H9 (cell line): ENCODE measurements around the gene HIRIP3. TPM values are rescaled to one million over a fixed set of nuclear protein-coding genes. Genes with fewer than 3 reads are reported as not detected.
"Not testable (repeated sequence)": the region's sequence is repeated elsewhere in the genome, so short reads cannot be mapped to it uniquely, and the experiment has no call there.

Experiments
- DNase-seq: peaks from one replicate; pipeline ENCODE4 v3.0.0-alpha.2; 2017
- H2AFZ ChIP-seq: one replicate; pipeline ENCODE4 v1.6.1; 2013; ENCODE audit warnings: mild to moderate bottlenecking, low read length, control low read depth, moderate library complexity
- H2AK5ac ChIP-seq: 2 replicates; pipeline ENCODE4 v1.6.1; 2013; ENCODE audit warnings: low read length, control low read depth, mixed read lengths; ENCODE audit not compliant: insufficient read length
- H2BK120ac ChIP-seq: one replicate; pipeline ENCODE4 v1.6.1; 2013; ENCODE audit warnings: low read depth, mild to moderate bottlenecking, low read length, control low read depth, inconsistent platforms; ENCODE audit not compliant: poor library complexity, severe bottlenecking
- H2BK12ac ChIP-seq: 2 replicates; pipeline ENCODE4 v1.6.1; 2013; ENCODE audit warnings: low read length, control low read depth, mixed read lengths, low read depth; ENCODE audit not compliant: insufficient read length
- H2BK15ac ChIP-seq: 2 replicates; pipeline ENCODE4 v1.6.1; 2013; ENCODE audit warnings: low read depth, low read length, control low read depth
- H2BK20ac ChIP-seq: one replicate; pipeline ENCODE4 v1.6.1; 2013; ENCODE audit warnings: low read depth, mild to moderate bottlenecking, low read length, control low read depth, inconsistent platforms; ENCODE audit not compliant: poor library complexity, severe bottlenecking
- H2BK5ac ChIP-seq: 2 replicates; pipeline ENCODE4 v1.6.1; 2013; ENCODE audit warnings: low read length, control low read depth, mixed read lengths; ENCODE audit not compliant: insufficient read length
- H3K14ac ChIP-seq: 2 replicates; pipeline ENCODE4 v1.6.1; 2013; ENCODE audit warnings: low read length, control low read depth; ENCODE audit not compliant: insufficient read depth
- H3K18ac ChIP-seq: 2 replicates; pipeline ENCODE4 v1.6.1; 2013; ENCODE audit warnings: low read depth, mild to moderate bottlenecking, mixed read lengths, low read length, control low read depth; ENCODE audit not compliant: insufficient read length
- H3K23ac ChIP-seq: 2 replicates; pipeline ENCODE4 v1.6.1; 2013; ENCODE audit warnings: low read length, control low read depth, mixed read lengths, low read depth; ENCODE audit not compliant: insufficient read length
- H3K23me2 ChIP-seq: 2 replicates; pipeline ENCODE4 v1.6.1; 2013; ENCODE audit warnings: low read depth, mild to moderate bottlenecking, mixed read lengths, low read length, control low read depth; ENCODE audit not compliant: insufficient read length, poor library complexity, severe bottlenecking
- H3K27ac ChIP-seq: 2 replicates; pipeline ENCODE4 v1.5.1; 2013; ENCODE audit warnings: low read length, control low read depth, mixed read lengths, low read depth; ENCODE audit not compliant: insufficient read length
- H3K27me3 ChIP-seq: 2 replicates; pipeline ENCODE4 v1.6.1; 2013; ENCODE audit warnings: low read length, control low read depth, inconsistent platforms; ENCODE audit not compliant: insufficient read depth
- H3K4ac ChIP-seq: 2 replicates; pipeline ENCODE4 v1.6.1; 2013; ENCODE audit warnings: low read depth, mild to moderate bottlenecking, control low read depth, inconsistent platforms, low read length, moderate library complexity
- H3K4me1 ChIP-seq: 2 replicates; pipeline ENCODE4 v1.6.1; 2013; ENCODE audit warnings: low read length, control low read depth, inconsistent platforms; ENCODE audit not compliant: insufficient read depth
- H3K4me2 ChIP-seq: 2 replicates; pipeline ENCODE4 v1.6.1; 2013; ENCODE audit warnings: low read length, control low read depth, mixed read lengths; ENCODE audit not compliant: insufficient read length, insufficient read depth
- H3K56ac ChIP-seq: 2 replicates; pipeline ENCODE4 v1.6.1; 2013; ENCODE audit warnings: low read depth, mild to moderate bottlenecking, mixed read lengths, low read length, control low read depth; ENCODE audit not compliant: insufficient read length
- H3K79me1 ChIP-seq: 2 replicates; pipeline ENCODE4 v1.6.1; 2013; ENCODE audit warnings: low read depth, mild to moderate bottlenecking, moderate library complexity, low read length, control low read depth, inconsistent platforms; ENCODE audit not compliant: insufficient read depth, poor library complexity, severe bottlenecking
- H3K79me2 ChIP-seq: 2 replicates; pipeline ENCODE4 v1.6.1; 2013; ENCODE audit warnings: low read length, control low read depth, inconsistent platforms; ENCODE audit not compliant: insufficient read depth
- H3K9ac ChIP-seq: 2 replicates; pipeline ENCODE4 v1.6.1; 2013; ENCODE audit warnings: low read length, control low read depth, mixed read lengths; ENCODE audit not compliant: insufficient read length; ENCODE audit errors: extremely low read depth
- H3K9me3 ChIP-seq: one replicate; pipeline ENCODE4 v1.6.1; 2013; ENCODE audit warnings: low read depth, low read length, inconsistent platforms; ENCODE audit not compliant: control insufficient read depth
- H3T11ph ChIP-seq: one replicate; pipeline ENCODE4 v1.6.1; 2013; ENCODE audit warnings: mild to moderate bottlenecking, low read length, control low read depth, inconsistent platforms
- H4K20me1 ChIP-seq: one replicate; pipeline ENCODE4 v1.6.1; 2013; ENCODE audit not compliant: control insufficient read depth, insufficient read length, insufficient read depth
- H4K5ac ChIP-seq: 2 replicates; pipeline ENCODE4 v1.6.1; 2013; ENCODE audit warnings: low read depth, mild to moderate bottlenecking, mixed read lengths, low read length, control low read depth; ENCODE audit not compliant: insufficient read length
- H4K8ac ChIP-seq: replicated peaks from 2 replicates; pipeline ENCODE4 v1.6.1; 2013; ENCODE audit warnings: low read length, control low read depth, mixed read lengths, low read depth; ENCODE audit not compliant: insufficient read length
- H4K91ac ChIP-seq: 2 replicates; pipeline ENCODE4 v1.6.1; 2013; ENCODE audit warnings: low read depth, mild to moderate bottlenecking, moderate library complexity, mixed read lengths, low read length, control low read depth; ENCODE audit not compliant: insufficient read length
- H3K27ac Mint-ChIP-seq, 3 experiments: 2 replicates in 2 of 3; 3 replicates in 1 of 3; pipeline ENCODE4 v1.8.0; 2020 to 2021; ENCODE audit warnings: mixed read lengths in 3 of 3, mild to moderate bottlenecking in 1 of 3, moderate library complexity in 1 of 3
- H3K27me3 Mint-ChIP-seq: 2 replicates; pipeline ENCODE4 v1.8.0; 2021; ENCODE audit warnings: low read depth, mild to moderate bottlenecking, moderate library complexity, mixed read lengths
- H3K36me3 Mint-ChIP-seq, 3 experiments: 2 replicates in 2 of 3; 3 replicates in 1 of 3; pipeline ENCODE4 v1.8.0; 2020 to 2021; ENCODE audit warnings: low read depth in 3 of 3, mixed read lengths in 3 of 3; ENCODE audit not compliant: insufficient read depth in 1 of 3
- H3K4me1 Mint-ChIP-seq, 2 experiments: 2 replicates each; pipeline ENCODE4 v1.8.0; 2020; ENCODE audit warnings: mixed read lengths in 2 of 2
- H3K4me3 Mint-ChIP-seq, 2 experiments: 2 replicates in 1 of 2; 3 replicates in 1 of 2; pipeline ENCODE4 v1.8.0; 2020 to 2021; ENCODE audit warnings: mild to moderate bottlenecking in 2 of 2, mixed read lengths in 2 of 2, moderate library complexity in 1 of 2
- H3K9me3 Mint-ChIP-seq, 2 experiments: 2 replicates in 1 of 2; 3 replicates in 1 of 2; pipeline ENCODE4 v1.8.0; 2020; ENCODE audit warnings: mild to moderate bottlenecking in 2 of 2, mixed read lengths in 2 of 2, moderate library complexity in 1 of 2
- CTCF ChIP-seq: fragments of 200-600 bp; sonication (generic); conservative IDR thresholded peaks from 3 replicates; pipeline ENCODE4 v1.8.0; 2021; ENCODE audit warnings: antibody characterized with exemption, mild to moderate bottlenecking
- WGBS: extraction: QIAGEN DNeasy Blood & Tissue Kit; methylation state at CpG from one replicate; pipeline ENCODE4 v1.1.7; 2013; ENCODE audit warnings: missing lambda C conversion rate, low lambda C conversion rate, mixed read lengths; ENCODE audit not compliant: insufficient read length; ENCODE audit errors: extremely low coverage; 5-methylcytosine and 5-hydroxymethylcytosine counted together
- total RNA-seq: library from RNA; stranded (reverse); gene quantifications from 2 replicates; pipeline ENCODE4 v1.2.1, GENCODE V29; 2021

Gene HIRIP3
- total RNA-seq, 1 experiment from 2014 or later: 21.6 TPM

- Mint-ChIP-seq H3K27me3 (peaks cover 3% of the 10 kb centered on the region), H3K9me3 (no peaks in the 10 kb centered on the region), H3K4me1 (0 out of 4 replicates have a peak, but pooled peaks cover 0 to 3% of the 10 kb centered on the region in 2 experiments), H3K4me3 (no peak overlapping the region), H3K27ac (no peak overlapping the region), H3K36me3 (peaks cover 0 to 4% (median 2%) of the 10 kb centered on the region in 3 experiments; a peak in 3 of 7 replicates)
- no peak overlapping the region for H4K8ac ChIP-seq
- no peaks in the 10 kb centered on the region; the same call in 1 of the 2 replicates for H3K27me3 ChIP-seq
- H3K4me1 ChIP-seq: no peaks in the 10 kb centered on the region
- H3K23me2 ChIP-seq: peaks cover 4% of the 10 kb centered on the region
- TF ChIP-seq CTCF: no peak
- H3T11ph ChIP-seq: no peak overlapping the region
- no peaks in the 10 kb centered on the region for H3K79me2 ChIP-seq
- H3K9ac ChIP-seq: no peak overlapping the region
- DNase-seq: no peak
- no peak overlapping the region for H3K27ac ChIP-seq
- no peak overlapping the region for H3K23ac ChIP-seq
- H4K20me1 ChIP-seq: no peaks in the 10 kb centered on the region
- H3K4ac ChIP-seq: no peak overlapping the region
- H2AFZ ChIP-seq: no peak overlapping the region
- no peak overlapping the region for H4K91ac ChIP-seq
- H3K56ac ChIP-seq: no peak overlapping the region
- no peak overlapping the region for H2BK20ac ChIP-seq
- H2BK15ac ChIP-seq: no peak overlapping the region
- no peak overlapping the region for H2BK5ac ChIP-seq
- WGBS: no CpG with 5 or more reads among the region's 4 CpGs
- H2BK120ac ChIP-seq: no peak overlapping the region
- H3K14ac ChIP-seq: no peak overlapping the region
- no peaks in the 10 kb centered on the region for H3K9me3 ChIP-seq
- no peak overlapping the region for H3K4me2 ChIP-seq
- H2AK5ac ChIP-seq: no peak overlapping the region
- no peak overlapping the region for H4K5ac ChIP-seq
- no peak overlapping the region for H2BK12ac ChIP-seq
- H3K18ac ChIP-seq: no peak overlapping the region
- no peaks in the 10 kb centered on the region for H3K79me1 ChIP-seq
These were observed 23.3 kb upstream of the HIRIP3 start for GRCh38 chr16:30018731-30019158.

GRCh38 chr16:30017937-30018336 lies 22.5 kb upstream of the HIRIP3 start:
- not testable (repeated sequence) for H3K9me3 Mint-ChIP-seq, H3K4me3 Mint-ChIP-seq, H3K14ac ChIP-seq

More at GRCh38 chr16:30017937-30018336, 22.5 kb upstream of the HIRIP3 start:
- no CpG with 5 or more reads among the region's 4 CpGs for WGBS
- H2BK12ac ChIP-seq, H3K79me2 ChIP-seq, H4K5ac ChIP-seq, H3K36me3 Mint-ChIP-seq, H3K4ac ChIP-seq, H3K4me2 ChIP-seq, H3K18ac ChIP-seq, H3K9ac ChIP-seq, H2BK15ac ChIP-seq, H3K23me2 ChIP-seq, H3K27me3 ChIP-seq, H3K27me3 Mint-ChIP-seq, H4K20me1 ChIP-seq, H3K4me1 Mint-ChIP-seq, H3K4me1 ChIP-seq, H2BK5ac ChIP-seq, H2BK20ac ChIP-seq, DNase-seq, H3K27ac ChIP-seq, H3K79me1 ChIP-seq, H2BK120ac ChIP-seq, H3K56ac ChIP-seq, H4K8ac ChIP-seq, H3K23ac ChIP-seq, H4K91ac ChIP-seq, H3K27ac Mint-ChIP-seq, H2AFZ ChIP-seq, H2AK5ac ChIP-seq, H3K9me3 ChIP-seq, H3T11ph ChIP-seq: not testable (repeated sequence)
